HCT116 (cell line): ENCODE data around the gene KRTAP26-1. TPM values are rescaled to one million over a fixed set of nuclear protein-coding genes. Genes with fewer than 3 reads are reported as not detected.

Source experiments
- ATAC-seq: fragments of 200-7000 bp; cut with Tn5 transposase; 2 replicates; pipeline ENCODE4 v1.9.1; 2020; ENCODE audit warnings: mild to moderate bottlenecking, moderate library complexity
- BruUV-seq: library from RNA; stranded (reverse); fragments of 400-500 nt; replicated peaks from 2 replicates; lab custom pipeline; 2021; lab: Mats Ljungman, UMichigan
- CTCF ChIA-PET: fragments of 300-600 bp; sonication (Branson Sonifier 250); formaldehyde crosslinking; loops from one replicate; lab custom pipeline; 2021; ENCODE audit warnings: antibody characterized with exemption; lab: Charles Lee
- POLR2A ChIA-PET: fragments of 300-600, 350-600 bp; sonication (Branson Sonifier 250); formaldehyde crosslinking; loops from one replicate; lab custom pipeline; 2021; ENCODE audit warnings: antibody characterized with exemption; lab: Charles Lee
- RAD21 ChIA-PET, 2 experiments: fragments of 300-600 bp; sonication (Branson Sonifier 250); formaldehyde crosslinking; loops; one replicate each; lab custom pipeline; 2023; ENCODE audit warnings: low total read pairs in 2 of 2; ENCODE audit not compliant: uncharacterized antibody in 2 of 2, unreplicated experiment in 2 of 2, low non-redundant PET in 1 of 2; lab: Charles Lee
- DNase-seq: peaks from one replicate; pipeline ENCODE4 v3.0.0-alpha.2; 2010; ENCODE audit warnings: low read depth, low spot score
- H2AFZ ChIP-seq: fragments of 200-600 bp; shearing (Covaris generic), sonication (generic); 2 replicates; pipeline ENCODE4 v1.6.1; 2017; ENCODE audit warnings: low read depth, mixed run types, mixed read lengths, antibody characterized with exemption, low read length; ENCODE audit not compliant: poor library complexity, severe bottlenecking
- H3K27ac ChIP-seq: 2 replicates; pipeline ENCODE4 v1.5.1; 2012; ENCODE audit warnings: low read depth, low read length
- H3K27me3 ChIP-seq: fragments of 200-600 bp; sonication (generic); 2 replicates; pipeline ENCODE4 v1.6.1; 2016; ENCODE audit warnings: mixed run types, low read length, mixed read lengths; ENCODE audit not compliant: insufficient read depth
- H3K36me3 ChIP-seq, 2 experiments: fragments of 200-500 bp in 1 of 2; fragments of 200-600 bp in 1 of 2; sonication (Bioruptor generic) in 1 of 2; sonication (generic) in 1 of 2; 2 replicates each; pipeline versions ENCODE4 v1.5.1 to v1.6.1; 2014 to 2016; ENCODE audit warnings: low read length in 2 of 2, inconsistent platforms in 1 of 2, mixed read lengths in 1 of 2, mixed run types in 1 of 2; ENCODE audit not compliant: insufficient read depth in 2 of 2, control insufficient read depth in 1 of 2
- H3K4me1 ChIP-seq, 2 experiments: fragments of 200-600 bp in 1 of 2; sonication (generic) in 1 of 2; 2 replicates each; pipeline versions ENCODE4 v1.5.1 to v1.6.1; 2012 to 2017; ENCODE audit warnings: low read length in 2 of 2, inconsistent platforms in 1 of 2, mild to moderate bottlenecking in 1 of 2, mixed read lengths in 1 of 2, mixed run types in 1 of 2, moderate library complexity in 1 of 2; ENCODE audit not compliant: insufficient read depth in 2 of 2, control insufficient read depth in 1 of 2
- H3K4me2 ChIP-seq: fragments of 200-600 bp; sonication (generic); 2 replicates; pipeline ENCODE4 v1.6.1; 2017; ENCODE audit warnings: mixed run types, low read length, mixed read lengths
- H3K4me3 ChIP-seq, 2 experiments: fragments of 200-600 bp in 1 of 2; sonication (generic) in 1 of 2; replicated peaks in 1 of 2; 2 replicates each; pipeline ENCODE4 v1.5.1; 2011 to 2016; ENCODE audit warnings: low read length in 2 of 2, control low read depth in 1 of 2, low read depth in 1 of 2, mild to moderate bottlenecking in 1 of 2, mixed read lengths in 1 of 2, mixed run types in 1 of 2
- H3K79me2 ChIP-seq: fragments of 200-600 bp; sonication (generic); 2 replicates; pipeline ENCODE4 v1.6.1; 2017; ENCODE audit warnings: mild to moderate bottlenecking, mixed run types, low read length, moderate library complexity, mixed read lengths; ENCODE audit not compliant: insufficient read depth
- H3K9ac ChIP-seq: fragments of 200-600 bp; sonication (generic); 2 replicates; pipeline ENCODE4 v1.6.1; 2016; ENCODE audit warnings: low read length, mixed read lengths
- H3K9me2 ChIP-seq: fragments of 200-600 bp; sonication (generic), shearing (Covaris generic); 2 replicates; pipeline ENCODE4 v1.6.1; 2017; ENCODE audit warnings: mixed run types, mild to moderate bottlenecking, moderate library complexity; ENCODE audit not compliant: insufficient read depth
- H3K9me3 ChIP-seq, 2 experiments: fragments of 200-500 bp in 1 of 2; fragments of 200-600 bp in 1 of 2; sonication (Bioruptor generic) in 1 of 2; sonication (generic) in 1 of 2; 2 replicates each; pipeline ENCODE4 v1.6.1; 2014 to 2017; ENCODE audit warnings: low read length in 2 of 2, mixed read lengths in 2 of 2, inconsistent platforms in 1 of 2, low read depth in 1 of 2, mild to moderate bottlenecking in 1 of 2, mixed run types in 1 of 2, moderate library complexity in 1 of 2; ENCODE audit not compliant: control insufficient read depth in 1 of 2, insufficient read depth in 1 of 2
- H4K20me1 ChIP-seq: fragments of 200-600 bp; sonication (generic), shearing (Covaris generic); 2 replicates; pipeline ENCODE4 v1.6.1; 2017; ENCODE audit warnings: mixed run types, mild to moderate bottlenecking, moderate library complexity; ENCODE audit not compliant: insufficient read depth
- CEBPB ChIP-seq: IDR thresholded peaks from 2 replicates; pipeline ENCODE4 v1.6.1; 2012; ENCODE audit warnings: low read depth
- POLR2AphosphoS5 ChIP-seq: IDR thresholded peaks from 2 replicates; pipeline ENCODE4 v1.6.1; 2011; ENCODE audit warnings: mild to moderate bottlenecking, low read depth, low read length, moderate library complexity
- SP1 ChIP-seq: IDR thresholded peaks from 2 replicates; pipeline ENCODE4 v1.6.1; 2012; ENCODE audit warnings: low read depth
- YY1 ChIP-seq: IDR thresholded peaks from 2 replicates; pipeline ENCODE4 v1.6.1; 2011; ENCODE audit warnings: low read length, low read depth, moderate library complexity, mild to moderate bottlenecking; ENCODE audit not compliant: insufficient replicate concordance; ENCODE audit errors: extremely low read depth
- ZFX ChIP-seq: fragments of 450-650 bp; IDR thresholded peaks from 2 replicates; pipeline ENCODE4 v1.6.1; 2017
- ZNF274 ChIP-seq: fragments of 200-500 bp; sonication (Bioruptor generic); IDR thresholded peaks from 2 replicates; pipeline ENCODE4 v1.6.1; 2014; ENCODE audit warnings: mild to moderate bottlenecking, low read depth, low read length, inconsistent platforms
- intact Hi-C: fragments of 100-400 bp; cut with micrococcal nuclease; formaldehyde crosslinking; loops from 2 replicates; pipeline ENCODE4 v1.10.0; 2022
- total RNA-seq: library from RNA; stranded (reverse); gene quantifications from one replicate; pipeline ENCODE4 v1.2.1, GENCODE V29; 2021; ENCODE audit not compliant: unreplicated experiment
- TF ChIP-seq, protein P1 (sequence below), 3 experiments: fragments of 200-600 bp in 1 of 3; sonication (generic) in 1 of 3; IDR thresholded peaks in 2 of 3; conservative IDR thresholded peaks in 1 of 3; 2 replicates each; pipeline ENCODE4 v1.5.1; 2012 to 2017; ENCODE audit warnings: low read depth in 2 of 3, low read length in 2 of 3, antibody characterized with exemption in 1 of 3, borderline replicate concordance in 1 of 3, control low read depth in 1 of 3, mild to moderate bottlenecking in 1 of 3, mixed read lengths in 1 of 3, mixed run types in 1 of 3, moderate library complexity in 1 of 3; ENCODE audit not compliant: insufficient read depth in 1 of 3
- TF ChIP-seq, protein P2 (sequence below): IDR thresholded peaks from 2 replicates; pipeline ENCODE4 v1.6.1; 2011; ENCODE audit warnings: mild to moderate bottlenecking, low read length, moderate library complexity; ENCODE audit not compliant: insufficient replicate concordance; ENCODE audit errors: extremely low read depth

KRTAP26-1 gene
- total RNA-seq, 1 experiment from 2014 or later: not detected

- TF ChIP-seq, protein P1, sequence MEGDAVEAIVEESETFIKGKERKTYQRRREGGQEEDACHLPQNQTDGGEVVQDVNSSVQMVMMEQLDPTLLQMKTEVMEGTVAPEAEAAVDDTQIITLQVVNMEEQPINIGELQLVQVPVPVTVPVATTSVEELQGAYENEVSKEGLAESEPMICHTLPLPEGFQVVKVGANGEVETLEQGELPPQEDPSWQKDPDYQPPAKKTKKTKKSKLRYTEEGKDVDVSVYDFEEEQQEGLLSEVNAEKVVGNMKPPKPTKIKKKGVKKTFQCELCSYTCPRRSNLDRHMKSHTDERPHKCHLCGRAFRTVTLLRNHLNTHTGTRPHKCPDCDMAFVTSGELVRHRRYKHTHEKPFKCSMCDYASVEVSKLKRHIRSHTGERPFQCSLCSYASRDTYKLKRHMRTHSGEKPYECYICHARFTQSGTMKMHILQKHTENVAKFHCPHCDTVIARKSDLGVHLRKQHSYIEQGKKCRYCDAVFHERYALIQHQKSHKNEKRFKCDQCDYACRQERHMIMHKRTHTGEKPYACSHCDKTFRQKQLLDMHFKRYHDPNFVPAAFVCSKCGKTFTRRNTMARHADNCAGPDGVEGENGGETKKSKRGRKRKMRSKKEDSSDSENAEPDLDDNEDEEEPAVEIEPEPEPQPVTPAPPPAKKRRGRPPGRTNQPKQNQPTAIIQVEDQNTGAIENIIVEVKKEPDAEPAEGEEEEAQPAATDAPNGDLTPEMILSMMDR (IDR thresholded peaks at IDR 0.05 in 2 of 3, conservative IDR thresholded peaks at IDR 0.05 in 1 of 3; ENCODE audit: borderline replicate concordance in 1 of 3, insufficient read depth in 1 of 3, low read depth in 2 of 3, low read length in 2 of 3): no peak
- no peak for TF ChIP-seq ZFX
- TF ChIP-seq CEBPB: no peak
- no peak for TF ChIP-seq SP1
Measured at GRCh38 chr21:30315701-30316100, 4.4 kb downstream of the KRTAP26-1 start (continued).

GRCh38 chr21:30306884-30307283, 13.2 kb downstream of the KRTAP26-1 start:
- Histone ChIP-seq H3K36me3 (no peaks in the 10 kb centered on the region), H3K4me3 (no peak overlapping the region), H3K27me3 (no peaks in the 10 kb centered on the region), H2AFZ (no peak overlapping the region), H3K79me2 (no peaks in the 10 kb centered on the region), H3K4me1 (no peaks in the 10 kb centered on the region), H3K9ac (no peak overlapping the region), H3K9me2 (no peaks in the 10 kb centered on the region), H3K4me2 (no peak overlapping the region), H3K9me3 (peaks cover 3 to 22% of the 10 kb centered on the region in 2 experiments; a peak in 2 of 4 replicates), H4K20me1 (no peaks in the 10 kb centered on the region), H3K27ac (no peak overlapping the region)
- DNase-seq (no peak), ATAC-seq (no peak)
- ChIA-PET CTCF (no interaction called here), POLR2A (no interaction called here), RAD21 (no interaction called here)
- intact Hi-C loops: no loop called here
- TF ChIP-seq POLR2AphosphoS5 (no peak), ZNF274 (no peak), YY1 (no peak)
- TF ChIP-seq, protein P2, sequence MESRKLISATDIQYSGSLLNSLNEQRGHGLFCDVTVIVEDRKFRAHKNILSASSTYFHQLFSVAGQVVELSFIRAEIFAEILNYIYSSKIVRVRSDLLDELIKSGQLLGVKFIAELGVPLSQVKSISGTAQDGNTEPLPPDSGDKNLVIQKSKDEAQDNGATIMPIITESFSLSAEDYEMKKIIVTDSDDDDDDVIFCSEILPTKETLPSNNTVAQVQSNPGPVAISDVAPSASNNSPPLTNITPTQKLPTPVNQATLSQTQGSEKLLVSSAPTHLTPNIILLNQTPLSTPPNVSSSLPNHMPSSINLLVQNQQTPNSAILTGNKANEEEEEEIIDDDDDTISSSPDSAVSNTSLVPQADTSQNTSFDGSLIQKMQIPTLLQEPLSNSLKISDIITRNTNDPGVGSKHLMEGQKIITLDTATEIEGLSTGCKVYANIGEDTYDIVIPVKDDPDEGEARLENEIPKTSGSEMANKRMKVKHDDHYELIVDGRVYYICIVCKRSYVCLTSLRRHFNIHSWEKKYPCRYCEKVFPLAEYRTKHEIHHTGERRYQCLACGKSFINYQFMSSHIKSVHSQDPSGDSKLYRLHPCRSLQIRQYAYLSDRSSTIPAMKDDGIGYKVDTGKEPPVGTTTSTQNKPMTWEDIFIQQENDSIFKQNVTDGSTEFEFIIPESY: no peak
- BruUV-seq: no TSS peak
